ENCODE data around the gene ACSM3.
"Not testable (repeated sequence)": the region's sequence is repeated elsewhere in the genome, so short reads cannot be mapped to it uniquely, and the experiment has no call there.

ACSM3 gene

GRCh38 chr16:20755799-20756198, 8.0 kb upstream of the ACSM3 start:
- DNase-seq: not testable (repeated sequence)

- DNase-seq: no peak
Observed at GRCh38 chr16:20760346-20760745, 3.5 kb upstream of the ACSM3 start.

- DNase-seq: no peak
Observed at GRCh38 chr16:20761175-20761574, 2.6 kb upstream of the ACSM3 start.

GRCh38 chr16:20762404-20763123, 1.2 kb upstream of the ACSM3 start:
- no peak for DNase-seq

- DNase-seq: not testable (repeated sequence)
Observed at GRCh38 chr16:20764448-20764847, 634 bp downstream of the ACSM3 start.

GRCh38 chr16:20765732-20766131, 1.9 kb downstream of the ACSM3 start:
- DNase-seq: no peak

GRCh38 chr16:20766294-20766693, 2.5 kb downstream of the ACSM3 start:
- no peak for DNase-seq

- no peak for DNase-seq
Observed at GRCh38 chr16:20767577-20767976, 3.8 kb downstream of the ACSM3 start.

- no peak for DNase-seq
Observed at GRCh38 chr16:20768121-20768520, 4.3 kb downstream of the ACSM3 start.

GRCh38 chr16:20768818-20769217, 5.0 kb downstream of the ACSM3 start:
- no peak for DNase-seq

GRCh38 chr16:20773679-20774078, 9.9 kb downstream of the ACSM3 start:
- no peak for DNase-seq

- DNase-seq: peak; percentile 76
Observed at GRCh38 chr16:20774703-20775362, 11.0 kb downstream of the ACSM3 start.

- DNase-seq: no peak
Observed at GRCh38 chr16:20781697-20782096, 17.9 kb downstream of the ACSM3 start.

GRCh38 chr16:20782470-20782869, 18.7 kb downstream of the ACSM3 start:
- no peak for DNase-seq

GRCh38 chr16:20784204-20784603, 20.4 kb downstream of the ACSM3 start:
- DNase-seq: no peak

GRCh38 chr16:20789130-20789529, 25.3 kb downstream of the ACSM3 start:
- no peak for DNase-seq

- DNase-seq: peak; percentile 5
Observed at GRCh38 chr16:20791923-20792612, 28.3 kb downstream of the ACSM3 start.

GRCh38 chr16:20798364-20798763, 34.5 kb downstream of the ACSM3 start:
- DNase-seq: no peak

GRCh38 chr16:20799599-20799998, 35.8 kb downstream of the ACSM3 start:
- DNase-seq: no peak

- no peak for DNase-seq
Observed at GRCh38 chr16:20801278-20801677, 37.5 kb downstream of the ACSM3 start.

- DNase-seq: peak; percentile 44
Observed at GRCh38 chr16:20803192-20803560, 39.4 kb downstream of the ACSM3 start.

- no peak for DNase-seq
Observed at GRCh38 chr16:20803561-20804214, 39.9 kb downstream of the ACSM3 start.

GRCh38 chr16:20805684-20806167, 41.9 kb downstream of the ACSM3 start:
- peak; percentile 1 for DNase-seq

Measured in EL (cell line).